ENCODE measurements around the gene ZBTB44.
A peak's percentile ranks its signal among the peaks of the same experiment; 100 is the strongest.
"Not testable (repeated sequence)": the region's sequence is repeated elsewhere in the genome, so short reads cannot be mapped to it uniquely, and the experiment has no call there.

Gene ZBTB44

DNA sequence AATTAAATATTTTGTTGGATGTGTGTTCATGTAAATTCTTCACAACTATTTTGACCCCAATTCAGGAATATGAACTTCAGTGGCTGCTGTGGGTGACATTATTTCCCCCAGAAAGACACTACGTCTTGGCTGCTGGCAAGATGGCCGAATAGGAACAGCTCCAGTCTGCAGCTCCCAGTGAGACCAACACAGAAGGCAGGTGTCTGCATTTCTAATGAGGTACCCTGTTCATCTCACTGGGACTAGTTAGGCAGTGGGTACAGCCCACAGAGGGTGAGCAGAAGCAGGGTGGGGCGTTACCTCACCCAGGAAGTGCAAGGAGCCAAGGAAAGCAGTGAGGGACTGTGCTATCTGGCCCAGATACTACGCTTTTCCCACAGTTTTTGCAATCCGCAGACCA is 65.3 kb downstream of the ZBTB44 start:
- no peak for DNase-seq (ENCODE audit: low read depth)
- TF ChIP-seq, protein P1, sequence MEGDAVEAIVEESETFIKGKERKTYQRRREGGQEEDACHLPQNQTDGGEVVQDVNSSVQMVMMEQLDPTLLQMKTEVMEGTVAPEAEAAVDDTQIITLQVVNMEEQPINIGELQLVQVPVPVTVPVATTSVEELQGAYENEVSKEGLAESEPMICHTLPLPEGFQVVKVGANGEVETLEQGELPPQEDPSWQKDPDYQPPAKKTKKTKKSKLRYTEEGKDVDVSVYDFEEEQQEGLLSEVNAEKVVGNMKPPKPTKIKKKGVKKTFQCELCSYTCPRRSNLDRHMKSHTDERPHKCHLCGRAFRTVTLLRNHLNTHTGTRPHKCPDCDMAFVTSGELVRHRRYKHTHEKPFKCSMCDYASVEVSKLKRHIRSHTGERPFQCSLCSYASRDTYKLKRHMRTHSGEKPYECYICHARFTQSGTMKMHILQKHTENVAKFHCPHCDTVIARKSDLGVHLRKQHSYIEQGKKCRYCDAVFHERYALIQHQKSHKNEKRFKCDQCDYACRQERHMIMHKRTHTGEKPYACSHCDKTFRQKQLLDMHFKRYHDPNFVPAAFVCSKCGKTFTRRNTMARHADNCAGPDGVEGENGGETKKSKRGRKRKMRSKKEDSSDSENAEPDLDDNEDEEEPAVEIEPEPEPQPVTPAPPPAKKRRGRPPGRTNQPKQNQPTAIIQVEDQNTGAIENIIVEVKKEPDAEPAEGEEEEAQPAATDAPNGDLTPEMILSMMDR (IDR thresholded peaks at IDR 0.05; ENCODE audit: control insufficient read depth, extremely low read depth, insufficient read depth), result no peak

DNA sequence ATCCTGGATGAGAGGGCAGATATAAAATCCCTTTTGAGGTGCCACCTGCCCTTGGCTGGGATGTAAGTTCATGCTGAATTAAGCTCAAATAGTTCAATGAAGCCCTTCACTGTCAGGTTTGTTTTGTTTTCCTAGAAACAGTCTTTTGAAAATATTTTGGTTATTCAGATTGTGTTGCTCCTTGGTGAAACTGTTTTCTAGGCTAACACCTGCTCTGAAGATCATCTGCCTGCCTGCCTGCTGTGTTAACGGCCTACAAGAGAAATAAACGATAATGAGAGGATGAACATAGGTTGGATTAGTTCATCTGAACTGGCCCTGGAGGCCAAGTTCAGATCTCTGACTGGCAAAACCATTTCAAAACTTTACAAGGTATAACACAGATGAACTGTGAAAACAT is 67.4 kb downstream of the ZBTB44 start:
- DNase-seq (ENCODE audit: low read depth), result no peak
- TF ChIP-seq, protein P1 (IDR thresholded peaks at IDR 0.05; ENCODE audit: control insufficient read depth, extremely low read depth, insufficient read depth), result no peak
- H3K4me3 ChIP-seq (ENCODE audit: low read depth, low read length), result no peak overlapping the region

More for the DNA sequence above, 65.3 kb downstream of the ZBTB44 start:
- no peak overlapping the region for H3K4me3 ChIP-seq (ENCODE audit: low read depth, low read length)

DNA sequence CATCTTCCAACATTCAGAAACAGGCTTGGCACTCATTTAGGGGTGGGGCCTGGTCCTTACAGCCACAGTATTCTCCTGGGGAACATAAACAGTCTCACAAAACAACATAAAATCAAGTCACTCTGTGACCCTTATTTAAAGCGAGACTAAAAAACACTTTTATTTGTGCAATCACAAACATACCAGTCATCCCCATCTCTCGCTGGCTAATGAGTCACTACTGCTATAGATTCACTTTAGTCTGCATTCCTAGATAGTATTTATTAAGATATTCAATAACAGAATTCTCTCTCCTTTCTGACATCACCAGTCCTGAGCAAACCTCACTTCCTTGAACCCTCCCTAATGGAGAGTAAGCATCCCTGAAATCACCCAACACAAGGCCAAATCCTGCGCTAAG is 68.0 kb downstream of the ZBTB44 start:
- TF ChIP-seq, protein P1 (IDR thresholded peaks at IDR 0.05; ENCODE audit: control insufficient read depth, extremely low read depth, insufficient read depth), result no peak
- no peak for DNase-seq (ENCODE audit: low read depth)
- no peak overlapping the region for H3K4me3 ChIP-seq (ENCODE audit: low read depth, low read length)

DNA sequence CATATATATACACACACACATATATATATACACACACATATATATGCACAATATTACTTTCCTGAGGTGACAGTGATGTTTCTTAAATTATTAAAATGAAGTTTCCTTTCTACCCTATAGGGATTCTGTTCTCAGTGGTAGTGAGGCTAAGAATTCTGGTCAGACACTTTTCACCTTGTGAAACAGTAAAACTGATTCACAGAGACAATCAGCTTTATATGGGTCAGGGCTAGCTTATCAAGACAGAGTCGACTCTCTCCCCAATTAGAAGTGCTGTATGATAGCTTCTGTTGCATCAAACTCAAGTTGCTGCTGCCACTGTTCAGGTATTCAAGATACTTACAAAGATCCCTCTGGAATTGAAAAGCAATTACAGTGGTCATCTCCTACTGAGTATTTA is 68.4 kb downstream of the ZBTB44 start:
- TF ChIP-seq, protein P1 (IDR thresholded peaks at IDR 0.05; ENCODE audit: control insufficient read depth, extremely low read depth, insufficient read depth), result no peak

DNA sequence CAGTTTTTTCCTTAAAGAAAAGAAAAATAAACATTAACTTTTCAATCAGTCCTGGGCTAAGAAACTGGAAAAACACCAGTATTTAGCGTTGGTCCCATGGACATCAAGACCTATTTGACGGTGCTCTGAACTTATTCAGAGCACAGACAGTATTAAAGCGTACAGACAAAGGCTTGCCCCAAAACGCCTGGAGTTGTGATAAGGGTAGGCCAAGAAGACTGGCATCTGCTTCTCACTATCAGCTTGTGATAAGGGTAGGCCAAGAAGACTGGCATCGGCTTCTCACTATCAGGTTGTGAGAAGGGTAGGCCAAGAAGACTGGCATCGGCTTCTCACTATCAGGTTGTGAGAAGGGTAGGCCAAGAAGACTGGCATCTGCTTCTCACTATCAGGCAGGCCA is 69.3 kb downstream of the ZBTB44 start:
- H3K4me3 ChIP-seq (ENCODE audit: low read depth, low read length); DNase-seq (ENCODE audit: low read depth): not testable (repeated sequence)

More for the DNA sequence above, 68.4 kb downstream of the ZBTB44 start:
- H3K4me3 ChIP-seq (ENCODE audit: low read depth, low read length), result no peak overlapping the region
- no peak for DNase-seq (ENCODE audit: low read depth)

DNA sequence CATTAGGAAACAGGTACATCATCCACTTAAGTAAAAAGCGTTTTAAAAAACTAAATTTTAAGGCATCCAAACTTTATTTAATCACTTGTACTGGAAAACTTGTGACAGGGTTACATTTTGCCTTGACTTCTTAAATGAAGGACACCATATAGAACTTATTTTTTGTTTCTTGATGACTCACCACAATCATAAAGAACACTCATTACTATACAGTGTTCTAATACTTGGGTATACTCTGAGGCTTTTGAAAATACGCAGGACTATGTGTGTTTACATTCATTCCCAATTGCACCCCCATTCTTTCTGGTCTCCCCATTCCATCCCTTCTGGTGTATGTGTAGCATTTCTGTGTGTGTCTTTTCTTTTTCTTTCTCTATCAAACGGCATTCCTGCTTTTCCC is 69.9 kb downstream of the ZBTB44 start:
- DNase-seq (ENCODE audit: low read depth), result no peak
- H3K4me3 ChIP-seq (ENCODE audit: low read depth, low read length), result no peak overlapping the region
- TF ChIP-seq, protein P1 (IDR thresholded peaks at IDR 0.05; ENCODE audit: control insufficient read depth, extremely low read depth, insufficient read depth), result no peak

DNA sequence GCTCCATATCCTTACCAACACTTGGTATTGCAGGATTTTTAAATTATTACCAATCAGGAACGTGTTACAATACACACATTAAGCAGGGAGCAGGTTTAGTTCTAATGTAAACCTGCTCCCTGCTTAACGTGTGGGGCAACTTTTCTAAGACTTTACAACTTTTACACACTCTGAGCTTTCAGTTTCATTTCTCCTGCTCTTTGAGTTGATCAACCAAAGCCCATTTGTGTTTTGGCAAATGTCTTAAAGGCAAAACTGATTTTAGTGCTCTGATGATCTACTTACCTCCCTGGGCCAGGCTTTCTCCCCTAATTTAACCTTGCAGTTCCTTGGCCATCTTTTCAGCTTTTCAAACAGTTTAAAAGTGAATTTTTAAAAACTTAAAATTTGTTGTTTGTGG is 70.9 kb downstream of the ZBTB44 start:
- DNase-seq (ENCODE audit: low read depth), result no peak
- 0 out of 2 replicates have a peak overlapping the region, but pooled peaks have one; percentile 14 for H3K4me3 ChIP-seq (ENCODE audit: low read depth, low read length)
- TF ChIP-seq, protein P1 (IDR thresholded peaks at IDR 0.05; ENCODE audit: control insufficient read depth, extremely low read depth, insufficient read depth), result no peak

Data from LNCaP clone FGC (cell line).